SK-N-MC (cell line): ENCODE measurements around the gene CD248.

Experiments used
- EZH2 ChIP-seq: fragments of 200-600 bp; sonication (generic); IDR thresholded peaks from one replicate; pipeline ENCODE4 v1.6.1; 2017; ENCODE audit warnings: antibody characterized with exemption
- POLR2AphosphoS5 ChIP-seq: IDR thresholded peaks from 2 replicates; pipeline ENCODE4 v1.6.1; 2012; ENCODE audit warnings: mild to moderate bottlenecking, low read depth, low read length, borderline replicate concordance

DNA sequence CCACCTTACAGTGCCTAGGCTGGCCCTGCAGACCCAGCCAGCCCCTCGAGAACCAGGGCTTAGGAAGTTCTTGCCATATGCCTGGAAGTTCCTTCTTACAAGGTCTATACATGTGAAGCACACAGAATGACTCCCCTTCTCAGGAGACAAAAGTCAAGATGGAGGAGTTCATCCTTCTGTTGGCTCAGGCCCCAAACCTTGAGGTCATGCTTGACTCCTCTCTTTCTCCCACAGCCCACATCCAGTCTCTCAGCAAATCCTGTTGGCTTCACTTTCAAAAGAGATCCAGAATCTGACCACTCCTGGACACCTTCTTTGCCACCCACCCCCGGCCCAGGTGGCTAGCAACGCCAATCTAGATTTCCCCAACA lies 1.7 kb upstream of the CD248 start:
- TF ChIP-seq POLR2AphosphoS5 (no peak), EZH2 (no peak)
